ENCODE measurements around the gene USP6NL. TPM values are rescaled to one million over a fixed set of nuclear protein-coding genes. Genes with fewer than 3 reads are reported as not detected.

USP6NL gene
- total and polyA plus RNA-seq, 2 of the 8 experiments (the other 6 are each of a cell fraction or from before 2014, with no cell fraction given), result 10.9 to 28.8 TPM

GRCh38 chr10:11443468-11444154 lies 167.8 kb downstream of the USP6NL start:
- ChIA-PET CTCF (ENCODE audit: partially characterized antibody) (interaction anchor here (0.5 to 1.9 kb wide), 5 partner anchors 12 to 1557 kb away, joined by 3 to 6 read pairs (median 4); no protein-coding TSS in a partner anchor), POLR2A (ENCODE audit: partially characterized antibody) (interaction anchor here (1.2 kb wide), 1 partner anchor 11 kb away, joined by 3 read pairs; no protein-coding TSS in a partner anchor)
- no peak overlapping the region for H3K4me2 ChIP-seq (ENCODE audit: insufficient read depth in 1 of 2, low read depth in 2 of 2, low read length in 2 of 2)
- no peak overlapping the region; the same call in 1 of the 2 replicates for H3K18ac ChIP-seq (ENCODE audit: extremely low read depth, low read length)
- H3K4me3 ChIP-seq (ENCODE audit: extremely low read depth in 1 of 4, insufficient read depth in 2 of 4, low read depth in 3 of 4, low read length in 4 of 4), result no peak overlapping the region
- no peak overlapping the region for H2BK20ac ChIP-seq (ENCODE audit: low read length)
- FAIRE-seq (no peak), DNase-seq (ENCODE audit: low read depth in 1 of 2, low spot score in 2 of 2) (peak in 1 of 2 experiments; percentile 40)
- H3K23me2 ChIP-seq (ENCODE audit: low read depth, low read length), result peaks cover 2% of the 10 kb centered on the region; the same call in 1 of the 2 replicates
- peak overlapping the region; percentile 92; the same call in 1 of the 2 replicates for H2BK15ac ChIP-seq (ENCODE audit: low read length)
- H3K4ac ChIP-seq (replicated peaks; ENCODE audit: insufficient read length, low read depth, low read length), result peak overlapping the region; percentile 12
- H3K23ac ChIP-seq (ENCODE audit: insufficient read length), result no peak overlapping the region
- H2BK120ac ChIP-seq (replicated peaks; ENCODE audit: low read depth, low read length), result no peak overlapping the region
- H3K9me3 ChIP-seq (ENCODE audit: insufficient read depth in 2 of 2, low read depth in 1 of 2, low read length in 1 of 2), result no peaks in the 10 kb centered on the region
- peak overlapping the region; percentile 15 for H4K91ac ChIP-seq (replicated peaks; ENCODE audit: insufficient read length, low read length)
- peak overlapping the region; percentile 63; the same call in 1 of the 2 replicates for H2AFZ ChIP-seq (ENCODE audit: low read length)
- no peak overlapping the region for H3K56ac ChIP-seq (replicated peaks; ENCODE audit: insufficient read length, low read depth, low read length)
- no peak overlapping the region; the same call in 1 of the 2 replicates for H2BK5ac ChIP-seq (ENCODE audit: low read depth, low read length)
- no peaks in the 10 kb centered on the region for H3K79me1 ChIP-seq (ENCODE audit: low read depth, low read length)
- H4K8ac ChIP-seq (ENCODE audit: extremely low read depth, insufficient read depth, low read length), result peak overlapping the region; percentile 45; the same call in 1 of the 2 replicates
- H2BK12ac ChIP-seq (ENCODE audit: low read depth, low read length), result no peak overlapping the region
- H3K9ac ChIP-seq (replicated peaks in 1 of 4; ENCODE audit: extremely low read depth in 1 of 4, low read depth in 3 of 4, low read length in 3 of 4), result no peak overlapping the region
- H3K36me3 ChIP-seq (ENCODE audit: control insufficient read depth in 2 of 4, insufficient read depth in 4 of 4, low read length in 3 of 4), result no peaks in the 10 kb centered on the region
- no peak overlapping the region for H3K14ac ChIP-seq (ENCODE audit: insufficient read length)
- no peak overlapping the region for H4K5ac ChIP-seq (ENCODE audit: insufficient read length, low read depth, low read length)
- H3K27ac ChIP-seq (ENCODE audit: low read depth, low read length), result no peak overlapping the region
- 91% methylated on average over 23 of the region's 23 CpGs; no CpG with 5 or more reads in 1 of the 2 experiments for WGBS, 2 experiments (ENCODE audit: extremely low coverage in 1 of 2, insufficient coverage in 1 of 2, insufficient read length in 1 of 2, insufficient replicate concordance in 2 of 2, low coverage in 1 of 2, low lambda C conversion rate in 2 of 2, missing lambda C conversion rate in 1 of 2)
- H3K4me1 ChIP-seq (replicated peaks in 1 of 4; ENCODE audit: control insufficient read depth in 3 of 4, insufficient read depth in 4 of 4, low read length in 3 of 4), result peaks cover 0 to 12% (median 6%) of the 10 kb centered on the region in 4 experiments; a peak in 4 of 7 replicates
- H3K79me2 ChIP-seq (ENCODE audit: control insufficient read depth in 1 of 2, insufficient read depth in 2 of 2, low read length in 2 of 2), result no peaks in the 10 kb centered on the region
- H4K20me1 ChIP-seq (replicated peaks in 1 of 2; ENCODE audit: control insufficient read depth in 1 of 2, insufficient read depth in 2 of 2, low read length in 2 of 2), result no peaks in the 10 kb centered on the region
- 0 out of 7 replicates have a peak, but pooled peaks cover 0 to 2% (median 0%) of the 10 kb centered on the region in 4 experiments for H3K27me3 ChIP-seq (replicated peaks in 1 of 4; ENCODE audit: control insufficient read depth in 3 of 4, extremely low read depth in 1 of 4, insufficient read depth in 3 of 4, low read length in 3 of 4)
- no peak overlapping the region for H2AK5ac ChIP-seq (ENCODE audit: low read depth, low read length)
- TF ChIP-seq EGR1 (IDR thresholded peaks at IDR 0.05; ENCODE audit: borderline replicate concordance, low read depth, low read length) (no peak), NRF1 (IDR thresholded peaks at IDR 0.05; ENCODE audit: low read depth, low read length) (no peak), ATF3 (IDR thresholded peaks at IDR 0.05; ENCODE audit: insufficient read depth, low read depth, low read length) (no peak), SAP30 (IDR thresholded peaks at IDR 0.05; ENCODE audit: insufficient read depth, insufficient replicate concordance, low read length) (no peak), SIX5 (IDR thresholded peaks at IDR 0.05; ENCODE audit: low read depth, low read length) (no peak), EP300 (IDR thresholded peaks at IDR 0.05; ENCODE audit: borderline replicate concordance in 1 of 2, low read depth in 2 of 2, low read length in 2 of 2) (no peak), CREB1 (IDR thresholded peaks at IDR 0.05) (no peak), SP2 (IDR thresholded peaks at IDR 0.05; ENCODE audit: low read length) (no peak), SRF (IDR thresholded peaks at IDR 0.05; ENCODE audit: low read depth, low read length) (no peak), NANOG (IDR thresholded peaks at IDR 0.05; ENCODE audit: insufficient read depth, low read depth, low read length, poor library complexity, severe bottlenecking) (no peak), TCF12 (IDR thresholded peaks at IDR 0.05; ENCODE audit: low read depth, low read length) (no peak), YY1 (IDR thresholded peaks at IDR 0.05; ENCODE audit: low read depth, low read length) (no peak)
